Measurements from ENCODE around the gene DAPK2.

GRCh38 chr15:63891079-63891767 lies 155.1 kb downstream of the DAPK2 start:
- TF ChIP-seq CTCF (conservative IDR thresholded peaks at IDR 0.05 in 1 of 2, IDR thresholded peaks at IDR 0.05 in 1 of 2; ENCODE audit: extremely low read depth in 1 of 2, insufficient read depth in 1 of 2, low read depth in 1 of 2, low read length in 2 of 2) (peak; percentile 74 to 86), EZH2 (IDR thresholded peaks at IDR 0.05; ENCODE audit: borderline replicate concordance, low read length) (no peak)
